GM19351 (cell line): ENCODE measurements around the gene GAS7.

Source experiments
- ATAC-seq: cut with Tn5 transposase; IDR thresholded peaks from one replicate; pipeline ENCODE4 v1.9.1; 2021; ENCODE audit warnings: mild to moderate bottlenecking, moderate library complexity; ENCODE audit not compliant: unreplicated experiment

Gene GAS7

DNA sequence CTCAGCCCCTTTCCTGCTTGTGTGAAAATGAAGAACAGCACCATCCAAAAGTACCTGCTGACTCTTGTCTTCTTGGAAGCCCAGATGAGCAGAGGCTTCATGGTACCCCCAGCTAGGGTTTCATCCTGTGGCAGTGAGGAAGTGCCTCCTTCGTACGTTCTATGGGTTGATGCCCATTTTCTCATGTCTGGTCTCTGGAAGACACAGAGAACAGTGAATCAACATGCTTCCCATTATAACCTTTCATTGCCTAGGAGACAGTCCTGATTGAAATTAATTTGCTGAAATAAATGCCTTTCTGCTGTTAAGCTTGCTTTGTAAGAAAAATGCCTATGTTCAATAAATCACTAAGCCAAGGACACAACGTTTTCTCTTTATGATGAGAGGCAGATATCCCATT lies 329.9 kb downstream of the GAS7 start:
- no peak for ATAC-seq

DNA sequence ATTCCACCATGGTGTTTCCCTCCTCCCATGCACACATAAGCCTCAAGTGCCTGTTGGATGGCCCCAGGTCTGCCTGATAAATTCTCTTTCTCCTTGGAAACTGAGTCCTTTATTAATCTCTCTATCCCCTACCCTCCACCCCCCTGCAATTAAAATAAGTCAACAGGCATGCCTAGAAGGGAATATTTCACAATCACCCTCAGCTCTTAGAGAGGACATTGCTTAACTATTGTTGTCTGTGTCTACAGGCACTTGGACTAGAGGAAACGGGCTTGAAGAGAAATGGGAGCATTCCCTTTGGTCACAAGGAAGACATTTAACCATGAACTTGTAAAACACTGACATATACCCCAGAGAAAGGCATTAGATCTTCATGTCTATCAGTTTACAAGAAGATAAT lies 332.8 kb downstream of the GAS7 start:
- no peak for ATAC-seq

DNA sequence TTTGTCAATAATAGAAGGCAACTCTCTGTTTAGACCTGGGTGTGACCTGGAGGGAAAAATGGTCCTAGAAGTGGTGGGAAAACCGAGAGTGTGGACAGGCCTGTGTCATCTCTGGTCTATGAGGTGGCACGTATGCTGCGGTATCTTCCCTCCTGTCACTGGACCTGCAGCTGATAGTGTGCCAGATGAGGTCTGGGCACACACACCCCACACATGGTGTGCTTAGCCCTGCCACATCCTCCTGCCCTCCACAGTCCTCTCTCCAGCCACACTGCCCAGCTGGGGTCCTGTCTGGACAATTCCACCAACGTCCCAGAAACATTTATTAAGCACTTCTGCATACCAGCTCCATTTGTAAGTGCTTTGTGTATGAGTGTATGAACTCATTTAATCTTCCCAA lies 335.5 kb downstream of the GAS7 start:
- no peak for ATAC-seq

DNA sequence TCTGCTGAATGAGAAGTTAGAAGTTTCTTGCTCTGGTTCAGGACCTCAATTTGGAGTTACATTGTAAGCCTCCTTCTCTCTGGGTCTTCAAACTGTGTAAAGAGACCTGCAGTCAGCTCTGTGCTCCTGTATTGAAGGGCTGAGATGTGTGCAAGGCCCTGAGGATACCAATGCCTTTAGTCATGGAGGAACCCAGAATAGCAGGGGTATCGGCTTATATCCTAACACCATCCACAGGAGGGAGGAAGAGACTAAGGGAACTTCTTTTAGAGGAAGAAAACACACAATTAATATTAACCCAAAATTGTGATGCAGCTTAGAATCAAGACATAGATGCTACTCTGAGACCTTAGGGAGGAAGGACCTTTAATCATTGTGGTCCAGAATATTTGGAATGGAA lies 336.2 kb downstream of the GAS7 start:
- no peak for ATAC-seq

DNA sequence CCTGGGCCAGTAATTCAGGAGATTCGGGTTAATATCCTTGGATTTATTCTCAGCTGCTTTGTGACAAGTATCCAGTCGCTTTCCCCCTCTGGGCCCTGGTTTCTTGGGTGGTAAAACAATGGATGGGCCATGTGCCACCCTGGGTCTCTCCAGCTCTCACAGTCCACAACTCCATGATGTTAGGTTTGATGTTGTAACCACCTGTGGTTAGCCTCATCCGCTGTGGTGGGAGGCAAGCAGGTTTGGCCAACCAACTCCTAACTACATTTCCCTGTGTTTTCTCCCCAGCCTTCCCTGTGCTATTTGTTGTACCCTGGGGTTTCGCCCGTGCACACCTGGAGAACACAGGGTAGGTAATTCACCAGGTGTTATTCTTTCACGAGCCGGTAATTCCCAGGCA lies 337.6 kb downstream of the GAS7 start:
- no peak for ATAC-seq
